Fibroblast of pulmonary artery (primary cell): ENCODE results near the gene MARCHF10.

Experiments used
- DNase-seq: peaks from one replicate; pipeline ENCODE4 v3.0.0-alpha.2; 2010; ENCODE audit warnings: low read depth
- H3K4me3 ChIP-seq: replicated peaks from 2 replicates; pipeline ENCODE4 v1.5.1; 2011; ENCODE audit warnings: low read depth, mild to moderate bottlenecking, control low read depth, low read length, moderate library complexity
- CTCF ChIP-seq: IDR thresholded peaks from 2 replicates; pipeline ENCODE4 v1.5.1; 2011; ENCODE audit warnings: mild to moderate bottlenecking, control low read depth, low read length, inconsistent platforms; ENCODE audit errors: missing control alignments

MARCHF10 gene

GRCh38 chr17:62661337-62661736 lies 146.8 kb downstream of the MARCHF10 start:
- TF ChIP-seq CTCF: no peak
- no peak overlapping the region for H3K4me3 ChIP-seq
- no peak for DNase-seq

- DNase-seq: no peak
- no peak for TF ChIP-seq CTCF
These were observed 147.4 kb downstream of the MARCHF10 start for GRCh38 chr17:62660629-62661118.

GRCh38 chr17:62658136-62658920 lies 149.8 kb downstream of the MARCHF10 start:
- no peak for TF ChIP-seq CTCF
- no peak for DNase-seq
- no peak overlapping the region for H3K4me3 ChIP-seq

More at GRCh38 chr17:62660629-62661118, 147.4 kb downstream of the MARCHF10 start:
- no peak overlapping the region for H3K4me3 ChIP-seq

DNA sequence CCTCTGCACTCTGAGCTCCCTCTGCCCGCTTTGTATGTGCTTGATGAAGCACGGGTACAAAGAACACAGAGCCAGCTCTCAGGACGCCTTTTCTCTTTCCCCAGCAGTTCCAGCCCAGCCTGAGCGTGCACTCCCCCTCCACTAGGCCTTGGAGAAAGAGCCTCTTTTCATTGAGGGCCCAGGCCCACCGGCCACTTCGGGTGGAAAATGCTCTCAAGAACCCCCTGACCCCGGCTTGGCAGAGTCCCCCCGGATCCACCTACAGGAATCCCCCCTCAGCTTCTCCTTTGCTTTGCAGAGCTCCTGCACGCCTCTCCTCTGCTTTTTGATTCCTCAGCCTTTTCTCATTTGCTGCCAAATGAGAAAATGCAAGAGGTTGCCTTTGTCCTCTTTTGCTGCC lies 150.4 kb downstream of the MARCHF10 start:
- no peak overlapping the region for H3K4me3 ChIP-seq
- DNase-seq: no peak
- no peak for TF ChIP-seq CTCF

DNA sequence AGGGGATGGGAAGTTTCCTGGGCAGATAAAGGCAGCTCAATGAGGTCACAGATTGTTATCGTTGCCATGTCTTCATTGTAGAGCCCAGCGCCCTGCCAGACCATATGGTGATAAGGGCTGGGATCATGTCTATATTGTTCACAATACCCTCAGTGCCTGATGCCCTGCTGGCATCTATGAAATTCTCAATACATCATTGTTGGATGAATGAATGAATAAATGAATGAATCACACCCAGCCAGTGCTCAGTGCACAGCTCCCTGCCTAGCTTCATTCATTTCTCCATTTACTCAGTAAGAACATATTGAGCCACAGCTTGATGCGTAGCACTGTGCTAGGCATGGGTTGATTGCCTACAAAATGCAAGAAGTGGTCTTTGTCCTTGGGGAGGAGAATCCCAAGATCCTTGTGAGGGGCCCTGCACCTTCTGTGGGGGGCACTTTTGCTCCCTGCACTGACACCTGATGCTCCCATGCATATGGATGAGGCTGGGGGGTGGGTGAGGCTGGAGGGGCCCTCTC lies 150.9 kb downstream of the MARCHF10 start:
- no peak overlapping the region for H3K4me3 ChIP-seq
- no peak for TF ChIP-seq CTCF
- DNase-seq: no peak

DNA sequence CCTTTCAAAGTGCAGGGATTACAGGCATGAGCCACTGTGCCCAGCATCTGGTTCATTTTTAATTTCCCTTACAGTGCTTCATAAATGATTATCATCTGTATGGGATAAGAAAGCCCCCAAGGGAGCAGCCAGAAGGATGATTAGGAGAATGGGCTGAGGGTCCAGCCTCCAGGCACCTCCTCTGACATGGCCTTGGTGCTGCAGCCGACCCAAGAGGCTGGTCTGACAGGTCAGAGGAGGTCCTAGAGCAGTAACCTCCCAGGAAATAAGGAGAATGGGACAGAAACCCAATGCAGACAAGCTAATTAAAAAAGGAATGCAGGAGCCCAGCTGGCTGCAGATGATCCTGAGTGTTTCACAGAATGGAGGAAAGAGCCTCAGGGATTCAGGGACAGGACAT lies 151.7 kb downstream of the MARCHF10 start:
- H3K4me3 ChIP-seq: no peak overlapping the region
- TF ChIP-seq CTCF: no peak
- DNase-seq: no peak
